ENCODE data around the gene PIK3C2G.

The PIK3C2G gene

GRCh38 chr12:18261273-18261672 lies at the start of gene PIK3C2G:
Gene PIK3C2G (plus strand): TSS chr12:18261518. CDS start chr12:18282082, 20,564 bp downstream.
- no peaks in the 10 kb centered on the region for H3K27me3 ChIP-seq (ENCODE audit: insufficient read depth, low read length, poor library complexity, severe bottlenecking)
- H3K4me3 ChIP-seq (ENCODE audit: low read length, poor library complexity, severe bottlenecking), result no peak within 1 kb of the TSS
- no peaks in the 10 kb centered on the region for H3K36me3 ChIP-seq (ENCODE audit: insufficient read depth, low read length)
- H3K4me2 ChIP-seq (ENCODE audit: low read depth, low read length, poor library complexity, severe bottlenecking), result no peak within 1 kb of the TSS
- H3K9me3 ChIP-seq (ENCODE audit: insufficient read depth, low read depth, low read length), result no peaks in the 10 kb centered on the region
- H3K9ac ChIP-seq (ENCODE audit: low read depth, low read length, poor library complexity, severe bottlenecking), result no peak within 1 kb of the TSS
- H2AFZ ChIP-seq (ENCODE audit: low read length), result no peak within 1 kb of the TSS
- no peaks in the 10 kb centered on the region for H3K9me2 ChIP-seq (replicated peaks; ENCODE audit: low read depth, low read length)
- H3F3A ChIP-seq (ENCODE audit: low read depth), result no peaks in the 10 kb centered on the region
- TF ChIP-seq, protein P1, sequence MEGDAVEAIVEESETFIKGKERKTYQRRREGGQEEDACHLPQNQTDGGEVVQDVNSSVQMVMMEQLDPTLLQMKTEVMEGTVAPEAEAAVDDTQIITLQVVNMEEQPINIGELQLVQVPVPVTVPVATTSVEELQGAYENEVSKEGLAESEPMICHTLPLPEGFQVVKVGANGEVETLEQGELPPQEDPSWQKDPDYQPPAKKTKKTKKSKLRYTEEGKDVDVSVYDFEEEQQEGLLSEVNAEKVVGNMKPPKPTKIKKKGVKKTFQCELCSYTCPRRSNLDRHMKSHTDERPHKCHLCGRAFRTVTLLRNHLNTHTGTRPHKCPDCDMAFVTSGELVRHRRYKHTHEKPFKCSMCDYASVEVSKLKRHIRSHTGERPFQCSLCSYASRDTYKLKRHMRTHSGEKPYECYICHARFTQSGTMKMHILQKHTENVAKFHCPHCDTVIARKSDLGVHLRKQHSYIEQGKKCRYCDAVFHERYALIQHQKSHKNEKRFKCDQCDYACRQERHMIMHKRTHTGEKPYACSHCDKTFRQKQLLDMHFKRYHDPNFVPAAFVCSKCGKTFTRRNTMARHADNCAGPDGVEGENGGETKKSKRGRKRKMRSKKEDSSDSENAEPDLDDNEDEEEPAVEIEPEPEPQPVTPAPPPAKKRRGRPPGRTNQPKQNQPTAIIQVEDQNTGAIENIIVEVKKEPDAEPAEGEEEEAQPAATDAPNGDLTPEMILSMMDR (conservative IDR thresholded peaks at IDR 0.05; ENCODE audit: low read length), result no peak
- TF ChIP-seq EZH2phosphoT487 (IDR thresholded peaks at IDR 0.05; ENCODE audit: borderline replicate concordance), result no peak
- H3K4me1 ChIP-seq (ENCODE audit: insufficient read depth, low read length, poor library complexity, severe bottlenecking), result no peaks in the 10 kb centered on the region
- no peaks in the 10 kb centered on the region for H4K20me1 ChIP-seq (ENCODE audit: insufficient read depth, low read length, poor library complexity, severe bottlenecking)
- H3K79me2 ChIP-seq (ENCODE audit: insufficient read depth, low read length), result no peaks in the 10 kb centered on the region

DNA sequence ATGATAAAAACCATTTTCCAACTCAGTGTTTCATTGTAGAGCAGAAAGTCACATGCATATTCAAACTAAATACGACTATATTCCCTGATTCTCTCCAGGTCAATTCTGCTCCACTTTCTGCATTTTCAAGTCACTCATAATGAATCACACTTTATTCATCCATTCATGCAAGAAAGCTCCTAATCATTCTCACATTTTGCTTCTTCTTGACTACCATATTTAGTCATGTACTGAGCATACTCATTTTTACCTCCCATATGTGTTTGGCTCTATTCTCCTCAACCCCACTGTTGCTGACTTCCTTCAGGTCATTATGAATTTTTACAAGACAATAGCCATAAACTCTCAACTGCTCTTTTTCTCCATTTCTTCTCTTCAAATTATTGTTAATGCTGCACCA lies 43.4 kb upstream of the PIK3C2G start:
- no peaks in the 10 kb centered on the region for H3K36me3 ChIP-seq (ENCODE audit: insufficient read depth, low read length)
- H4K20me1 ChIP-seq (ENCODE audit: insufficient read depth, low read length, poor library complexity, severe bottlenecking), result no peaks in the 10 kb centered on the region
- H3K4me3 ChIP-seq (ENCODE audit: low read length, poor library complexity, severe bottlenecking), result no peak overlapping the region
- no peak for TF ChIP-seq EZH2phosphoT487 (IDR thresholded peaks at IDR 0.05; ENCODE audit: borderline replicate concordance)
- TF ChIP-seq, protein P1 (conservative IDR thresholded peaks at IDR 0.05; ENCODE audit: low read length), result no peak
- H3K9ac ChIP-seq (ENCODE audit: low read depth, low read length, poor library complexity, severe bottlenecking), result no peak overlapping the region
- H3K4me2 ChIP-seq (ENCODE audit: low read depth, low read length, poor library complexity, severe bottlenecking), result no peak overlapping the region
- no peaks in the 10 kb centered on the region for H3K4me1 ChIP-seq (ENCODE audit: insufficient read depth, low read length, poor library complexity, severe bottlenecking)
- H3K9me3 ChIP-seq (ENCODE audit: insufficient read depth, low read depth, low read length), result no peaks in the 10 kb centered on the region
- H2AFZ ChIP-seq (ENCODE audit: low read length), result no peak overlapping the region
- H3F3A ChIP-seq (ENCODE audit: low read depth), result no peaks in the 10 kb centered on the region
- no peaks in the 10 kb centered on the region for H3K27me3 ChIP-seq (ENCODE audit: insufficient read depth, low read length, poor library complexity, severe bottlenecking)
- no peaks in the 10 kb centered on the region for H3K79me2 ChIP-seq (ENCODE audit: insufficient read depth, low read length)
- no peaks in the 10 kb centered on the region for H3K9me2 ChIP-seq (replicated peaks; ENCODE audit: low read depth, low read length)

DNA sequence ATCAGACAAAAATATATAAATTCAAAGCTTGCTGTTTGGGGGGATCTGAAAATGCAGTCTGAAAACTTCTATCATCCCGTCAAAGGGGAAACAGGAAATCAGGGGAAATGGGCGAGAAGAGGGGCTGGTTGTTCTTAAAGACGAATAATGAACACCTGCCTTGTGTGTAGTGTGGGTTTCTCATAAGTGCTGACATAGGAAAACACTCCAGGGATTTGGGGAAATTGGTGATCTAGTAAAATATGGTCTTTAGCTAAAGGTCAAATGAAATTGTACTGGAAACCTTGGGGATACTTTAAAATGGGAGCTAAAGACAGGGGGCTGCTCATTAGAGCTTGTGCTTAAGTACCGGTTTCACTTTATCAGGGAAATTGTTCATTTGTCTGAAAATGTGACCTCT lies 39.6 kb upstream of the PIK3C2G start:
- no peak for TF ChIP-seq EZH2phosphoT487 (IDR thresholded peaks at IDR 0.05; ENCODE audit: borderline replicate concordance)
- TF ChIP-seq, protein P1 (conservative IDR thresholded peaks at IDR 0.05; ENCODE audit: low read length), result no peak
- Histone ChIP-seq H3K27me3 (ENCODE audit: insufficient read depth, low read length, poor library complexity, severe bottlenecking) (no peaks in the 10 kb centered on the region), H2AFZ (ENCODE audit: low read length) (peak overlapping the region; percentile 76), H3K36me3 (ENCODE audit: insufficient read depth, low read length) (no peaks in the 10 kb centered on the region), H3K4me3 (ENCODE audit: low read length, poor library complexity, severe bottlenecking) (peak overlapping the region; percentile 32), H3K4me2 (ENCODE audit: low read depth, low read length, poor library complexity, severe bottlenecking) (peak overlapping the region; percentile 40), H3K9me3 (ENCODE audit: insufficient read depth, low read depth, low read length) (no peaks in the 10 kb centered on the region), H3K9me2 (replicated peaks; ENCODE audit: low read depth, low read length) (no peaks in the 10 kb centered on the region), H4K20me1 (ENCODE audit: insufficient read depth, low read length, poor library complexity, severe bottlenecking) (no peaks in the 10 kb centered on the region), H3F3A (ENCODE audit: low read depth) (no peaks in the 10 kb centered on the region), H3K4me1 (ENCODE audit: insufficient read depth, low read length, poor library complexity, severe bottlenecking) (no peaks in the 10 kb centered on the region), H3K9ac (ENCODE audit: low read depth, low read length, poor library complexity, severe bottlenecking) (no peak overlapping the region), H3K79me2 (ENCODE audit: insufficient read depth, low read length) (no peaks in the 10 kb centered on the region)

Data from Loucy (cell line).